OCI-LY7 (cell line): ENCODE measurements around the gene CPT1A. TPM values are rescaled to one million over a fixed set of nuclear protein-coding genes. Genes with fewer than 3 reads are reported as not detected.

Experiments used
- BruUV-seq: library from RNA; stranded (reverse); fragments of 400-500 nt; replicated peaks from 2 replicates; lab custom pipeline; 2021; lab: Mats Ljungman, UMichigan
- CTCF ChIA-PET: fragments of 300-600 bp; sonication (Branson Sonifier 250); formaldehyde crosslinking; loops from one replicate; lab custom pipeline; 2022; ENCODE audit warnings: antibody characterized with exemption; ENCODE audit not compliant: unreplicated experiment; lab: Charles Lee
- POLR2A ChIA-PET: fragments of 300-600 bp; sonication (Branson Sonifier 250); formaldehyde crosslinking; loops from one replicate; lab custom pipeline; 2022; ENCODE audit warnings: antibody characterized with exemption; lab: Charles Lee
- DNase-seq: peaks from one replicate; pipeline ENCODE4 v3.0.0-alpha.2; 2015; ENCODE audit warnings: low spot score
- H2AFZ ChIP-seq: fragments of 200-600 bp; sonication (generic), shearing (Covaris generic); 2 replicates; pipeline ENCODE4 v1.6.1; 2014; ENCODE audit warnings: mild to moderate bottlenecking, antibody characterized with exemption, low read length, moderate library complexity
- H3K27ac ChIP-seq: fragments of 200-600 bp; sonication (generic); 2 replicates; pipeline ENCODE4 v1.5.1; 2014; ENCODE audit warnings: mixed run types, low read depth, mild to moderate bottlenecking, moderate library complexity, low read length, inconsistent platforms; ENCODE audit not compliant: poor library complexity, severe bottlenecking
- H3K36me3 ChIP-seq: fragments of 200-600 bp; sonication (generic); 2 replicates; pipeline ENCODE4 v1.6.1; 2014; ENCODE audit warnings: mild to moderate bottlenecking, antibody characterized with exemption, low read length, moderate library complexity, mixed read lengths; ENCODE audit not compliant: insufficient read depth
- H3K4me1 ChIP-seq: fragments of 200-600 bp; sonication (generic); 2 replicates; pipeline ENCODE4 v1.5.1; 2014; ENCODE audit warnings: mild to moderate bottlenecking, low read length; ENCODE audit not compliant: insufficient read depth, poor library complexity, severe bottlenecking
- H3K4me2 ChIP-seq: fragments of 200-600 bp; sonication (generic); 2 replicates; pipeline ENCODE4 v1.6.1; 2014; ENCODE audit warnings: mild to moderate bottlenecking, low read length
- H3K4me3 ChIP-seq: fragments of 200-600 bp; sonication (generic); 2 replicates; pipeline ENCODE4 v1.5.1; 2014; ENCODE audit warnings: mild to moderate bottlenecking, low read depth, low read length; ENCODE audit not compliant: poor library complexity, severe bottlenecking
- H3K79me2 ChIP-seq: fragments of 200-600 bp; sonication (generic); 2 replicates; pipeline ENCODE4 v1.6.1; 2016; ENCODE audit warnings: low read depth, mild to moderate bottlenecking, low read length, moderate library complexity, mixed read lengths; ENCODE audit not compliant: insufficient read depth
- H3K9me2 ChIP-seq: fragments of 200-600 bp; sonication (generic); 2 replicates; pipeline ENCODE4 v1.6.1; 2016; ENCODE audit warnings: mild to moderate bottlenecking, low read length, mixed read lengths; ENCODE audit not compliant: insufficient read depth
- H3K9me3 ChIP-seq: fragments of 200-600 bp; sonication (generic); 2 replicates; pipeline ENCODE4 v1.6.1; 2014; ENCODE audit warnings: mild to moderate bottlenecking, mixed run types, low read length, mixed read lengths
- H4K20me1 ChIP-seq: fragments of 200-600 bp; sonication (generic); 2 replicates; pipeline ENCODE4 v1.6.1; 2014; ENCODE audit warnings: mild to moderate bottlenecking, antibody characterized with exemption, low read length, moderate library complexity, mixed read lengths; ENCODE audit not compliant: insufficient read depth
- EZH2phosphoT487 ChIP-seq: fragments of 200-600 bp; sonication (generic); IDR thresholded peaks from 2 replicates; pipeline ENCODE4 v1.6.1; 2018; ENCODE audit warnings: low read depth, borderline replicate concordance, mild to moderate bottlenecking, mixed run types, antibody characterized with exemption, low read length, moderate library complexity, mixed read lengths
- intact Hi-C: fragments of 100-400 bp; cut with micrococcal nuclease; formaldehyde crosslinking; loops from one replicate; pipeline ENCODE4 v1.10.0; 2022; ENCODE audit not compliant: unreplicated experiment
- total RNA-seq, 2 experiments: library from RNA; depleted of rRNA in 1 of 2; stranded (reverse); fragments of >200 nt in 1 of 2; shearing (Covaris generic) in 1 of 2; gene quantifications; 2 replicates each; pipeline ENCODE4 v1.2.3, GENCODE V29; 2014 to 2022
- TF ChIP-seq, protein P1 (sequence below): fragments of 200-600 bp; sonication (generic); conservative IDR thresholded peaks from 2 replicates; pipeline ENCODE4 v1.5.1; 2014; ENCODE audit warnings: mild to moderate bottlenecking, antibody characterized with exemption, low read length, moderate library complexity, mixed read lengths

CPT1A gene
- total RNA-seq, 2 experiments from 2014 or later = 7.0 to 17.2 TPM

DNA sequence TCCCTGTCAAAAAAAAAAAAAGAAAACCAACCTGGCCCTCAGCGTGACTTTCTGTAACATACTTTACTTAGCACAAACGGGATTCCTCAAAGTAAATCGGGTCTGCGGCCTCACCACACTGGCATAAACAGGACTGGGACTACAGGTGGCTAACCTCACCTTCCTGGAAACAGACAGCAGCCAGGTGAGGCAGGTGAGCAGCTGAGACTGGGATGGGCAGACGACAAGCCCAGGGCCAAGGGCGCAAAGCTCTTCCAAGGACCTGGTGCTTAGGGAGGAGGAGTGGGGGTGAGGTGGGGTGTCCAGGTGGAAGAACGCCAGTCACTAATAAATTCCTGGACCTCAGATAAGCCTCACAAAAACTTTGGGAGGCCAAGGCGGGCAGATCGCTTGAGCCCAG, 15.0 kb downstream of the CPT1A start:
- Histone ChIP-seq H2AFZ (no peak overlapping the region), H3K4me1 (peaks cover 4% of the 10 kb centered on the region), H3K4me3 (no peak overlapping the region), H3K9me2 (no peaks in the 10 kb centered on the region), H4K20me1 (no peaks in the 10 kb centered on the region), H3K9me3 (no peaks in the 10 kb centered on the region), H3K36me3 (no peaks in the 10 kb centered on the region), H3K79me2 (no peaks in the 10 kb centered on the region), H3K4me2 (no peak overlapping the region), H3K27ac (no peak overlapping the region)
- BruUV-seq = no TSS peak
- intact Hi-C loops = no loop called here
- TF ChIP-seq, protein P1, sequence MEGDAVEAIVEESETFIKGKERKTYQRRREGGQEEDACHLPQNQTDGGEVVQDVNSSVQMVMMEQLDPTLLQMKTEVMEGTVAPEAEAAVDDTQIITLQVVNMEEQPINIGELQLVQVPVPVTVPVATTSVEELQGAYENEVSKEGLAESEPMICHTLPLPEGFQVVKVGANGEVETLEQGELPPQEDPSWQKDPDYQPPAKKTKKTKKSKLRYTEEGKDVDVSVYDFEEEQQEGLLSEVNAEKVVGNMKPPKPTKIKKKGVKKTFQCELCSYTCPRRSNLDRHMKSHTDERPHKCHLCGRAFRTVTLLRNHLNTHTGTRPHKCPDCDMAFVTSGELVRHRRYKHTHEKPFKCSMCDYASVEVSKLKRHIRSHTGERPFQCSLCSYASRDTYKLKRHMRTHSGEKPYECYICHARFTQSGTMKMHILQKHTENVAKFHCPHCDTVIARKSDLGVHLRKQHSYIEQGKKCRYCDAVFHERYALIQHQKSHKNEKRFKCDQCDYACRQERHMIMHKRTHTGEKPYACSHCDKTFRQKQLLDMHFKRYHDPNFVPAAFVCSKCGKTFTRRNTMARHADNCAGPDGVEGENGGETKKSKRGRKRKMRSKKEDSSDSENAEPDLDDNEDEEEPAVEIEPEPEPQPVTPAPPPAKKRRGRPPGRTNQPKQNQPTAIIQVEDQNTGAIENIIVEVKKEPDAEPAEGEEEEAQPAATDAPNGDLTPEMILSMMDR = no peak
- no peak for TF ChIP-seq EZH2phosphoT487
- ChIA-PET CTCF (no interaction called here), POLR2A (no interaction called here)
- DNase-seq = no peak

- ChIA-PET CTCF (no interaction called here), POLR2A (no interaction called here)
- no peak overlapping the region for H3K27ac ChIP-seq
- no peaks in the 10 kb centered on the region for H4K20me1 ChIP-seq
- H3K4me3 ChIP-seq = no peak overlapping the region
- no peaks in the 10 kb centered on the region for H3K9me2 ChIP-seq
- BruUV-seq = no TSS peak
- no peaks in the 10 kb centered on the region for H3K79me2 ChIP-seq
- no peak overlapping the region for H2AFZ ChIP-seq
- no peak overlapping the region for H3K4me2 ChIP-seq
- H3K4me1 ChIP-seq = peaks cover 4% of the 10 kb centered on the region
- H3K9me3 ChIP-seq = no peaks in the 10 kb centered on the region
- no peaks in the 10 kb centered on the region for H3K36me3 ChIP-seq
- intact Hi-C loops = no loop called here
- DNase-seq = peak; percentile 20
- TF ChIP-seq, protein P1 = peak; percentile 37
- no peak for TF ChIP-seq EZH2phosphoT487
These were observed 16.1 kb downstream of the CPT1A start for GRCh38 chr11:68825571-68825970.

DNA sequence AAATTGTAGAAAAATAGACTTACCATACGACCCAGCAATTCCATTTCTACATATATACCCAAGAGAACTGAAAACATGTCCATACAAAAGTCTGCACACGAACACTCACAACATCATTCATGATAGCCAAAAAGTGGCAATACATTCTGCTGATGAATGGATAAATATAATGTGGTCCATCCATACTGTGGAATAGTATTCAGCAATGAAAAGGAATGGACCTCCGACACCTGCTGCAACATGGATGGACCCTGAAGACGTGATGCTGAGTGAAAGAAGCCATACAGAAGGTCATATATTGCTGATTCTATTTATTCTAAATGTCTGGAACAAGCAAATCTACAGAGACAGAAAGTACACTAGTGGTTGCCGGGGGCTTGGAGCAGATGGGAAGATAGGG, 19.2 kb downstream of the CPT1A start:
- H3K79me2 ChIP-seq = no peaks in the 10 kb centered on the region
- CTCF ChIA-PET = no interaction called here
- no peaks in the 10 kb centered on the region for H3K9me3 ChIP-seq
- H4K20me1 ChIP-seq = no peaks in the 10 kb centered on the region
- no peak overlapping the region for H2AFZ ChIP-seq
- no peak for DNase-seq
- no TSS peak for BruUV-seq
- POLR2A ChIA-PET = no interaction called here
- no peak overlapping the region for H3K4me2 ChIP-seq
- intact Hi-C loops = no loop called here
- H3K9me2 ChIP-seq = no peaks in the 10 kb centered on the region
- no peak overlapping the region for H3K27ac ChIP-seq
- no peak for TF ChIP-seq EZH2phosphoT487
- TF ChIP-seq, protein P1 = no peak
- no peaks in the 10 kb centered on the region for H3K36me3 ChIP-seq
- no peak overlapping the region for H3K4me3 ChIP-seq
- peaks cover 4% of the 10 kb centered on the region for H3K4me1 ChIP-seq
